Measurements from ENCODE around the gene PYROXD2.
"Not testable (repeated sequence)": the region's sequence is repeated elsewhere in the genome, so short reads cannot be mapped to it uniquely, and the experiment has no call there.

Gene PYROXD2

DNA sequence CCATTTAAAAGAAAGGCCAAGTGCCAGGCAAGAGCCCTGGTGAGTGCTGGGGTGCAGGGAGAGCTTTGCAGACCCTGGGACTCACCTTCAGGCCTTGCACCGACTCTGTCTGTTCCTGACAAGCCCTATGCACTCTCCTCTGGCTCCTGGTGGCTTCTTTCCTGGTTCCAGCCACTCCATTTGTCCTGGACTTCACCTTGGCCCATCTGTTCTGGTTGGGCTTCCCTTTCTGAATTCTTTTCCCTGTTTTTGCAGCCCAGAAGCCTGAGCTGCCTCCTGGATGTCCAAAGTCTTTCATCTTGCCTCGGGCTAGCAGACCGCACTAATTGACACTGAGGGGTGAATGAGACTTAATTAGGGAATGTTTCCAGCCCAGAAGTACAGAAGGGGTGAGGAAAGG, 60.5 kb downstream of the PYROXD2 start:
- DNase-seq (ENCODE audit: low read depth): no peak
- TF ChIP-seq, protein P1, sequence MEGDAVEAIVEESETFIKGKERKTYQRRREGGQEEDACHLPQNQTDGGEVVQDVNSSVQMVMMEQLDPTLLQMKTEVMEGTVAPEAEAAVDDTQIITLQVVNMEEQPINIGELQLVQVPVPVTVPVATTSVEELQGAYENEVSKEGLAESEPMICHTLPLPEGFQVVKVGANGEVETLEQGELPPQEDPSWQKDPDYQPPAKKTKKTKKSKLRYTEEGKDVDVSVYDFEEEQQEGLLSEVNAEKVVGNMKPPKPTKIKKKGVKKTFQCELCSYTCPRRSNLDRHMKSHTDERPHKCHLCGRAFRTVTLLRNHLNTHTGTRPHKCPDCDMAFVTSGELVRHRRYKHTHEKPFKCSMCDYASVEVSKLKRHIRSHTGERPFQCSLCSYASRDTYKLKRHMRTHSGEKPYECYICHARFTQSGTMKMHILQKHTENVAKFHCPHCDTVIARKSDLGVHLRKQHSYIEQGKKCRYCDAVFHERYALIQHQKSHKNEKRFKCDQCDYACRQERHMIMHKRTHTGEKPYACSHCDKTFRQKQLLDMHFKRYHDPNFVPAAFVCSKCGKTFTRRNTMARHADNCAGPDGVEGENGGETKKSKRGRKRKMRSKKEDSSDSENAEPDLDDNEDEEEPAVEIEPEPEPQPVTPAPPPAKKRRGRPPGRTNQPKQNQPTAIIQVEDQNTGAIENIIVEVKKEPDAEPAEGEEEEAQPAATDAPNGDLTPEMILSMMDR (conservative IDR thresholded peaks at IDR 0.05; ENCODE audit: low read depth, low read length): no peak
- no peak overlapping the region for H3K4me3 ChIP-seq (ENCODE audit: low read length)

DNA sequence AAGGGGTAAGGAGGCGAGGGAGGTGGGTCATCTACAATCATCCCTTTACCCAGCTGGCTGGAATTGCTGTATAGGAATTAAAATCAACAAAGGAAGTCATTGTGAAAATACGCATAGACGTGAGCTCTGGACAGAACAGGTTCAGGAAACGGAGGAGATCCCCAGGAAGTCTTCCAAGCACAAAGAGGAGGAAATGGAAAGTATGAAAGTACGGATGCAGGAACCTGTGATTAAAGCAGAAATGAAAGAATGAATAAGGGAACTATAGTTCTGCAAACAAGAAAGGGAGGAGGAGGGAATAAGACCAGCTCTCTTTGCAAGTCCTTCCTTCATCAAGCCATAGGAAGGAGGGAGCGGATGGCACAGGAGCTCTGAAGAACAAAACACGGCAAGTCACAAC, 61.8 kb downstream of the PYROXD2 start:
- H3K4me3 ChIP-seq (ENCODE audit: low read length): no peak overlapping the region
- no peak for DNase-seq (ENCODE audit: low read depth)
- TF ChIP-seq, protein P1 (conservative IDR thresholded peaks at IDR 0.05; ENCODE audit: low read depth, low read length): no peak

DNA sequence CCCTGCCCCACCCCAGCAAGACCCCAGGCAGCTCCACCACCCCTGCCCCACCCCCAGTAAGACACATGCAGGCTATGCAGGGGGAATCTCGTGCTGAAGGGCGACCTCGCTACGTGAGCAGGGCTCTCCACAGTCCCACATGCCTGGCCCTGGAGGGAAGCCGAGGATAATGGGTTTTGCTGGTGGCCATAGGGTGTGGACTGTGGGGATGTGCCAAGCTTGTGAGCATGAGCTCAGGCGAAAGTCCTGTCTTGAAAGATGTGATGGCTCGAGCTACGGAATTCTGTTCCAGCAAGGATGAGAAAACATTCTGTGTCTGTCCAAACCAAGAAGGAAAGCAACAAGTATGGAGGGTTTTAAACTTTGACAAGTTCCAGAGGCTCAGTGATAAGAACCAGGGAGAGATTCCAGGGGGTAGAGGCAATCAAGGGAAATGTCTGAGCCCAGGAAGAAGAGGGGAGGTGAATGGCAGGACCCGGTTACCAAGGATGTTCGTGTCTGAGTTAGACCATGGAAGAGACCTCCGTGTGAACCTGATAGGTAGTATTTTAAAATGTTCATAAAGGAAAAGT, 63.1 kb downstream of the PYROXD2 start:
- no peak overlapping the region for H3K4me3 ChIP-seq (ENCODE audit: low read length)
- TF ChIP-seq, protein P1 (conservative IDR thresholded peaks at IDR 0.05; ENCODE audit: low read depth, low read length): no peak
- DNase-seq (ENCODE audit: low read depth): no peak

DNA sequence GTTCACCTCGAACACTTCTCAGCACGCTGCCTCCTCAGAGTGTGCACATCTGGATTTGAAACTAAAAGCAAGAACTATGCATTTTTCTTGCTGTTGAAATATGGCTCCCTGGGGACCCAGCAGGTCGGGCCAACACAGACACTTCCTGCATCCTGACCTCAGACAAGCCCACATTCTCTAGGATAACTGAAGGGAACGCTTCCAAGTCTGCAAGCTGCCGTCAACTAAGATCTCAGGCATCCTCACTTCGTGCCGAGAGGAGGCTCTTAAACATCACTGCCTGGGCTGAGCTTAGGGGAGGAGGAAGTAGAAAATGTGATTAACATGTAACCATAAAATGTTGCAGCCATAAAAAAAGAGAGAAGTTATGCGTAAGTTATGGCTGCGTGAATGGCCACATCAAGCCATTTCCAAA, 65.5 kb downstream of the PYROXD2 start:
- TF ChIP-seq, protein P1 (conservative IDR thresholded peaks at IDR 0.05; ENCODE audit: low read depth, low read length): no peak
- DNase-seq (ENCODE audit: low read depth): no peak
- H3K4me3 ChIP-seq (ENCODE audit: low read length): no peak overlapping the region

DNA sequence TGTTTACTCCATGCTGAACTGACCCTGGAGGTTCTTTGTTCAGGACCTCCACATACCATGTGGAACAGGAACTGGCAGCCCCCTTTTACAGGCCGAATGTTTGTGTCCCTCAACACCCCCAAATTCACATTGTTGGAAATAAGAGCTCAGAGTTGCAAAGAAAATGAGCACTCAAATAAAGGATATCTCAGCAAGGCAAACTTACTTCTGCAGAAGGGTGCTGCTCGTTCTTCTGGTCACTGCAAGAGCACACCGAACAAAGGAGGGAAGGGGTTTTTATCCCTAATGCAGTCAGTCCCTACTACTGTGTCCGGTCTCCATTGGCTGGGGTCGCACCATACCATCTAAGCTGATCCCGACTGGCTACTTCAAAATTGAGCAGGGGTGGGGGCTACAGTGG, 68.1 kb downstream of the PYROXD2 start:
- no peak overlapping the region for H3K4me3 ChIP-seq (ENCODE audit: low read length)
- TF ChIP-seq, protein P1 (conservative IDR thresholded peaks at IDR 0.05; ENCODE audit: low read depth, low read length): no peak
- DNase-seq (ENCODE audit: low read depth): no peak

DNA sequence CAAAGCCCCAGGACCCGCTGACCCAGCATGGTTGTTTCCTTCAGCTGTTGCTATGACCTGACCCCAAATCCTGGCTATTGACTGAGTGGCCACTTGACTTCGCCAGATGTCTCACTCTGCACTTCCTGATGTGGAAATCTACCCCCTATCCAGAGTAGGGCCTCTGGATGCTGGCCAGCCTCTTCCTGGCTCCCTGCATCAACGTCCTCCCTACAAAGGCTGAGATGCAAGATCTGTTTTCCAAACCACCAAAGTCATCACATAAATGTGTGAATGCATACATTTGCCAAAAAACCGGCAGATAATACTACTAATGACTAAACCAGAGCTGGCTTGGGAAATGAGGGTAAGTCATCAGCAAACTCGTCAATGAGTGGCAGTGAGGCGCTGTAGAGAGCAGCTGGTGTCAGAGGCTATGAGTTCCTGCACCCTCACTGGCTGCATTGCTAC, 70.4 kb downstream of the PYROXD2 start:
- TF ChIP-seq, protein P1 (conservative IDR thresholded peaks at IDR 0.05; ENCODE audit: low read depth, low read length): no peak
- no peak for DNase-seq (ENCODE audit: low read depth)
- no peak overlapping the region for H3K4me3 ChIP-seq (ENCODE audit: low read length)

DNA sequence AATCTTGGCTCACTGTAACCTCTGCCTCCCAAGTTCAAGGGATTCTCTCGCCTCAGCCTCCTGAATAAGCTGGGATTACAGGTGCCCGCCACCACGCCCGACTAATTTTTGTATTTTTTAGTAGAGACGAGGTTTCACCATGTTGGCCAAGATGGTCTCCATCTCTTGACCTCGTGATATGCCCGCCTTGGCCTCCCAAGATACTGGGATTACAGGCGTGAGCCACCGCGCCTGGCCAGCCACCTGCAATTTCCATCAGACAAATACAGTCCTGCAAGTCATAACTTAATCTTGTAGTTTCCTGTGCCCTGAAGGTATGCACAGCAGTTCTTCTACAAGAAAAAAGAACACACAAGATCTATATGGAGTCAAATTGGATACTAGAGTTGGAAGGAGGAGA, 73.3 kb downstream of the PYROXD2 start:
- DNase-seq (ENCODE audit: low read depth): not testable (repeated sequence)

DNA sequence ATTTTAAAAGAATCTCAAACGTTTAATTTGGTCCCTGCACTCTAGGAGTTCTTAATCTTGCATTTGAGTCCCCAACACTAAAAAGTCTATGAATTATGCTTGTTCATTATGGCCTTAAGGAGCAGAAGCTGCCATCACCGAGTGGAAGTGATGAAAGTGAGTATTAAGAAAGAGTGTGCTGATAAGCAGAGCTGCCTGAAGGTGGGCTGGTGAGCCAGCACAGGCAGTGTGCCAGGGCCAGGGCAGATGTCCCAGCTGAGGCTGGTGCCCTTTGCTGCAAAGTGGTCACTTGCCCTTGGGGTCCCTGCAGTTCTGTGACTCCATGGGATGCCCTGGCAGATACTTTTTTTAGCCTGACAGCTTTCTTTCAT, 74.1 kb downstream of the PYROXD2 start:
- H3K4me3 ChIP-seq (ENCODE audit: low read length): no peak overlapping the region
- TF ChIP-seq, protein P1 (conservative IDR thresholded peaks at IDR 0.05; ENCODE audit: low read depth, low read length): peak; percentile 10
- no peak for DNase-seq (ENCODE audit: low read depth)

More for the DNA sequence above, 73.3 kb downstream of the PYROXD2 start:
- H3K4me3 ChIP-seq (ENCODE audit: low read length): not testable (repeated sequence)

Data from retinal pigment epithelial cell (primary cell).